OCI-LY7 (cell line): ENCODE data around the gene NMT1. TPM values are rescaled to one million over a fixed set of nuclear protein-coding genes. Genes with fewer than 3 reads are reported as not detected.

ENCODE experiments used
- BruUV-seq: library from RNA; stranded (reverse); fragments of 400-500 nt; replicated peaks from 2 replicates; lab custom pipeline; 2021; lab: Mats Ljungman, UMichigan
- CTCF ChIA-PET: fragments of 300-600 bp; sonication (Branson Sonifier 250); formaldehyde crosslinking; loops from one replicate; lab custom pipeline; 2022; ENCODE audit warnings: antibody characterized with exemption; ENCODE audit not compliant: unreplicated experiment; lab: Charles Lee
- POLR2A ChIA-PET: fragments of 300-600 bp; sonication (Branson Sonifier 250); formaldehyde crosslinking; loops from one replicate; lab custom pipeline; 2022; ENCODE audit warnings: antibody characterized with exemption; lab: Charles Lee
- DNase-seq: peaks from one replicate; pipeline ENCODE4 v3.0.0-alpha.2; 2015; ENCODE audit warnings: low spot score
- H2AFZ ChIP-seq: fragments of 200-600 bp; sonication (generic), shearing (Covaris generic); 2 replicates; pipeline ENCODE4 v1.6.1; 2014; ENCODE audit warnings: mild to moderate bottlenecking, antibody characterized with exemption, low read length, moderate library complexity
- H3K27ac ChIP-seq: fragments of 200-600 bp; sonication (generic); 2 replicates; pipeline ENCODE4 v1.5.1; 2014; ENCODE audit warnings: mixed run types, low read depth, mild to moderate bottlenecking, moderate library complexity, low read length, inconsistent platforms; ENCODE audit not compliant: poor library complexity, severe bottlenecking
- H3K36me3 ChIP-seq: fragments of 200-600 bp; sonication (generic); 2 replicates; pipeline ENCODE4 v1.6.1; 2014; ENCODE audit warnings: mild to moderate bottlenecking, antibody characterized with exemption, low read length, moderate library complexity, mixed read lengths; ENCODE audit not compliant: insufficient read depth
- H3K4me1 ChIP-seq: fragments of 200-600 bp; sonication (generic); 2 replicates; pipeline ENCODE4 v1.5.1; 2014; ENCODE audit warnings: mild to moderate bottlenecking, low read length; ENCODE audit not compliant: insufficient read depth, poor library complexity, severe bottlenecking
- H3K4me2 ChIP-seq: fragments of 200-600 bp; sonication (generic); 2 replicates; pipeline ENCODE4 v1.6.1; 2014; ENCODE audit warnings: mild to moderate bottlenecking, low read length
- H3K4me3 ChIP-seq: fragments of 200-600 bp; sonication (generic); 2 replicates; pipeline ENCODE4 v1.5.1; 2014; ENCODE audit warnings: mild to moderate bottlenecking, low read depth, low read length; ENCODE audit not compliant: poor library complexity, severe bottlenecking
- H3K79me2 ChIP-seq: fragments of 200-600 bp; sonication (generic); 2 replicates; pipeline ENCODE4 v1.6.1; 2016; ENCODE audit warnings: low read depth, mild to moderate bottlenecking, low read length, moderate library complexity, mixed read lengths; ENCODE audit not compliant: insufficient read depth
- H3K9me2 ChIP-seq: fragments of 200-600 bp; sonication (generic); 2 replicates; pipeline ENCODE4 v1.6.1; 2016; ENCODE audit warnings: mild to moderate bottlenecking, low read length, mixed read lengths; ENCODE audit not compliant: insufficient read depth
- H3K9me3 ChIP-seq: fragments of 200-600 bp; sonication (generic); 2 replicates; pipeline ENCODE4 v1.6.1; 2014; ENCODE audit warnings: mild to moderate bottlenecking, mixed run types, low read length, mixed read lengths
- H4K20me1 ChIP-seq: fragments of 200-600 bp; sonication (generic); 2 replicates; pipeline ENCODE4 v1.6.1; 2014; ENCODE audit warnings: mild to moderate bottlenecking, antibody characterized with exemption, low read length, moderate library complexity, mixed read lengths; ENCODE audit not compliant: insufficient read depth
- EZH2phosphoT487 ChIP-seq: fragments of 200-600 bp; sonication (generic); IDR thresholded peaks from 2 replicates; pipeline ENCODE4 v1.6.1; 2018; ENCODE audit warnings: low read depth, borderline replicate concordance, mild to moderate bottlenecking, mixed run types, antibody characterized with exemption, low read length, moderate library complexity, mixed read lengths
- intact Hi-C: fragments of 100-400 bp; cut with micrococcal nuclease; formaldehyde crosslinking; loops from one replicate; pipeline ENCODE4 v1.10.0; 2022; ENCODE audit not compliant: unreplicated experiment
- total RNA-seq, 2 experiments: library from RNA; depleted of rRNA in 1 of 2; stranded (reverse); fragments of >200 nt in 1 of 2; shearing (Covaris generic) in 1 of 2; gene quantifications; 2 replicates each; pipeline ENCODE4 v1.2.3, GENCODE V29; 2014 to 2022
- TF ChIP-seq, protein P1 (sequence below): fragments of 200-600 bp; sonication (generic); conservative IDR thresholded peaks from 2 replicates; pipeline ENCODE4 v1.5.1; 2014; ENCODE audit warnings: mild to moderate bottlenecking, antibody characterized with exemption, low read length, moderate library complexity, mixed read lengths

NMT1 gene
- total RNA-seq, 2 experiments from 2014 or later = 82.3 to 134 TPM

DNA sequence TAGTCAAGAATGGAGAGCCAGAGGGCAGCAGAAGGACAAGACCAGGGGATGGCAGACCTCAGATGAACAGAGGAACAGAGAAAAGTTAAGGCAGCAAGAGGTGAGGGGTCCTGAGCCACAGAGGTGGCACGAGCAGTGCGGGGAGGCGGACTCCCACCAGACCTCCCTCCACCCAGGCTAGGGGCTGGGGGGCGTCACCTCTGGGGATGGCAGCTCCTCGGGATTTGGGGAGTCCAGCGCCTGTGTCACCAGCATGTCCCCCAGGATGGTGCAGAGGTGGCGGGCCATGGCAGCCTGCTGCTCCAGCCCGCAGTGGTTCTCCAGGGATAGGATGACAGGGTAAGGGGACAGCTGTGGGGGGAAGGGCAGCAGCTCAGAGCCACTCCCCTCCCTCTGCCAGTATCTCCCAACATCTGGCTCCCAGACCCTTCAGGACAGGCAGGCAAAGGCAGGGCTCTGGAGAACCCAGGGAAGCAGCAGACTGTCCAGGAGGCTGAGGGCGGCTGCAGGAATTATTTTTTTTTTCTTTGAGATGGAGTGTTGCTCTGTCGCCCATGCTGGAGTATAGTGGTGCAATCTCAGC is 55.4 kb downstream of the NMT1 start:
- Histone ChIP-seq H3K4me3 (no peak overlapping the region), H3K27ac (no peak overlapping the region), H2AFZ (no peak overlapping the region), H3K36me3 (no peaks in the 10 kb centered on the region), H4K20me1 (no peaks in the 10 kb centered on the region), H3K4me2 (no peak overlapping the region), H3K79me2 (no peaks in the 10 kb centered on the region), H3K4me1 (peaks cover 8% of the 10 kb centered on the region), H3K9me3 (no peaks in the 10 kb centered on the region), H3K9me2 (no peaks in the 10 kb centered on the region)
- BruUV-seq = no TSS peak
- DNase-seq = no peak
- intact Hi-C loops = no loop called here
- CTCF ChIA-PET = no interaction called here
- POLR2A ChIA-PET = no interaction called here
- TF ChIP-seq EZH2phosphoT487 = no peak
- TF ChIP-seq, protein P1, sequence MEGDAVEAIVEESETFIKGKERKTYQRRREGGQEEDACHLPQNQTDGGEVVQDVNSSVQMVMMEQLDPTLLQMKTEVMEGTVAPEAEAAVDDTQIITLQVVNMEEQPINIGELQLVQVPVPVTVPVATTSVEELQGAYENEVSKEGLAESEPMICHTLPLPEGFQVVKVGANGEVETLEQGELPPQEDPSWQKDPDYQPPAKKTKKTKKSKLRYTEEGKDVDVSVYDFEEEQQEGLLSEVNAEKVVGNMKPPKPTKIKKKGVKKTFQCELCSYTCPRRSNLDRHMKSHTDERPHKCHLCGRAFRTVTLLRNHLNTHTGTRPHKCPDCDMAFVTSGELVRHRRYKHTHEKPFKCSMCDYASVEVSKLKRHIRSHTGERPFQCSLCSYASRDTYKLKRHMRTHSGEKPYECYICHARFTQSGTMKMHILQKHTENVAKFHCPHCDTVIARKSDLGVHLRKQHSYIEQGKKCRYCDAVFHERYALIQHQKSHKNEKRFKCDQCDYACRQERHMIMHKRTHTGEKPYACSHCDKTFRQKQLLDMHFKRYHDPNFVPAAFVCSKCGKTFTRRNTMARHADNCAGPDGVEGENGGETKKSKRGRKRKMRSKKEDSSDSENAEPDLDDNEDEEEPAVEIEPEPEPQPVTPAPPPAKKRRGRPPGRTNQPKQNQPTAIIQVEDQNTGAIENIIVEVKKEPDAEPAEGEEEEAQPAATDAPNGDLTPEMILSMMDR = no peak

DNA sequence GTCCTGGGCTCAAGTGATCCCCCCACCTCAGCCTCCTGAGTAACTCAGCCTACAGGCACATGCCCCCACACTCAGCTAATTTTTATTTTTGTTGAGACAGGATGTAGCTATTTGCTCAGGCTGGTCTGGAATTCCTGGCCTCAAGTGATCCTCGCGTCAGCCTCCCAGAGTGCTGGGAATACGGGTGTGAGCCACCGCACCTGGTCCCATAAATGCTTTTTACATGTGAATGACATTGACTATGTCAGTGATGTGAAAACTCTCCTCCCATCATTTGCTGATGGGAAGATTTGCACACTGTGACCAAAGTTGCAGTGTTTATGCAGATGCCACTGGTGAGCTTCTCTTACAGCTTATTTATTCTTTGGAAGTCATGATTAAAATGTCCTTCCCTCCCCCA is 56.2 kb downstream of the NMT1 start:
- TF ChIP-seq, protein P1 = no peak
- no peak for TF ChIP-seq EZH2phosphoT487
- no TSS peak for BruUV-seq
- CTCF ChIA-PET = no interaction called here

DNA sequence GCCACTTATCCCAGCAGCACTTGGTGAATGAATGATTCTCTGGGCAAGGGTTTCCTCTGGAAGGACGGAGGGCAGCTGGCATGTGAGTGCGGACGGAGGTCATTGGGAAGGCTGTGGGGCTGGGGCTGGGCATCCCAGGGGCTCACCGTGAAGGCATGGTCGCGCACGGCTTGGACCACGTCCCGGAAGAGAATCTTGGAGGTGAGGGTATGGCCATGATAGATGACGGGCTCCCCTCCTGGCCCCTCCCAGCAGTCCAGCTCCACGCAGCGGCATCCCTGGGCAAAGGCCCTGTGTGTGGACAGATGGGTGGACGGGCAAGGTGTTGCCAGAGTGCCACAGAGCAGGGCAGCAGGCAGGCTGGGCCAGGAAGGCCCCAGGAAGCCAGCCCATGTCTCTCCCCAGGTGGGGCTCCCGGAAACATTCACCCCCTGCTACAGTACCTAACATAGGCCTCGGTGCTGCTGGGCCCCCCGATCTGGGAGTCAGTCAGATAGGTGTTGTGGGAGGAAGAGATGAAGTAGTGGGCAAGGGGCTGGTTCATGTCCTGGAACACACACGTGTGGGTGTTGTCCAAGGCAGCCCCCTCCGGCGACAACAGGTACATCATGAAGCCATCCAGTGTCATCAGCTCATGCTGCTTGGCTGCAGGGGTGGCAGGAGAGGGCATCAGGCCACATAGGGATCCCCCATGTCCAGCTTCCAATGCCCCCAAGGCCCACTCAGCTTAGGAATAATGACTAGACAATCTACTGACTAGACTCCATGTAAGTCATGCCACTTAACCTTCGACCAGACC is 56.9 kb downstream of the NMT1 start:
- POLR2A ChIA-PET = no interaction called here
- H3K27ac ChIP-seq = no peak overlapping the region
- intact Hi-C loops = no loop called here
- no peaks in the 10 kb centered on the region for H3K4me1 ChIP-seq
- BruUV-seq = no TSS peak
- H3K4me2 ChIP-seq = no peak overlapping the region
- H3K9me3 ChIP-seq = no peaks in the 10 kb centered on the region
- H3K79me2 ChIP-seq = no peaks in the 10 kb centered on the region
- CTCF ChIA-PET = interaction anchor here (0.5 kb wide), 1 partner anchor 216 kb away, joined by 4 read pairs; no protein-coding TSS in a partner anchor
- no peak for DNase-seq
- no peak overlapping the region for H3K4me3 ChIP-seq
- H3K36me3 ChIP-seq = no peaks in the 10 kb centered on the region
- no peaks in the 10 kb centered on the region for H3K9me2 ChIP-seq
- H2AFZ ChIP-seq = no peak overlapping the region
- H4K20me1 ChIP-seq = no peaks in the 10 kb centered on the region
- no peak for TF ChIP-seq EZH2phosphoT487
- TF ChIP-seq, protein P1 = no peak

More for the DNA sequence above, 56.2 kb downstream of the NMT1 start:
- DNase-seq = no peak
- no peak overlapping the region for H3K27ac ChIP-seq
- H3K9me2 ChIP-seq = no peaks in the 10 kb centered on the region
- peaks cover under 1% of the 10 kb centered on the region for H3K4me1 ChIP-seq
- H4K20me1 ChIP-seq = no peaks in the 10 kb centered on the region
- H3K79me2 ChIP-seq = no peaks in the 10 kb centered on the region
- H3K4me3 ChIP-seq = no peak overlapping the region
- POLR2A ChIA-PET = no interaction called here
- H2AFZ ChIP-seq = no peak overlapping the region
- no peaks in the 10 kb centered on the region for H3K9me3 ChIP-seq
- no peaks in the 10 kb centered on the region for H3K36me3 ChIP-seq
- no peak overlapping the region for H3K4me2 ChIP-seq
- intact Hi-C loops = no loop called here
